ENCODE results near the gene ST6GALNAC3.

- TF ChIP-seq CTCF (IDR thresholded peaks at IDR 0.05; ENCODE audit: low read depth, low read length, poor library complexity, severe bottlenecking), result no peak
- no peak for TF ChIP-seq EZH2phosphoT487 (IDR thresholded peaks at IDR 0.05; ENCODE audit: borderline replicate concordance, low read length)
Measured at GRCh38 chr1:76593618-76594017, 519.1 kb downstream of the ST6GALNAC3 start.
